Parathyroid adenoma (tissue), 2 donors: ENCODE results near the gene SLC24A4.

Experiments used
- H2AFZ ChIP-seq: fragments of 300-600 bp; sonication (generic); one replicate; pipeline ENCODE4 v1.7.0; 2017; ENCODE audit warnings: antibody characterized with exemption, mild to moderate bottlenecking
- H3K27ac ChIP-seq: fragments of 300-600 bp; sonication (generic); one replicate; pipeline ENCODE4 v1.7.0; 2017
- H3K27me3 ChIP-seq: fragments of 300-600 bp; sonication (generic); one replicate; pipeline ENCODE4 v1.7.0; 2017; ENCODE audit warnings: low read length; ENCODE audit not compliant: control insufficient read depth, insufficient read depth
- H3K36me3 ChIP-seq: fragments of 300-600 bp; sonication (generic); one replicate; pipeline ENCODE4 v1.7.0; 2017; ENCODE audit warnings: low read length; ENCODE audit not compliant: control insufficient read depth, insufficient read depth
- H3K4me1 ChIP-seq: fragments of 300-600 bp; sonication (generic); one replicate; pipeline ENCODE4 v1.7.0; 2017; ENCODE audit warnings: control low read depth
- H3K4me2 ChIP-seq: fragments of 300-600 bp; sonication (generic); one replicate; pipeline ENCODE4 v1.7.0; 2017; ENCODE audit warnings: low read length
- H3K4me3 ChIP-seq: fragments of 300-600 bp; sonication (generic); one replicate; pipeline ENCODE4 v1.7.0; 2017; ENCODE audit warnings: low read depth, low read length
- H3K79me2 ChIP-seq: fragments of 300-600 bp; sonication (generic); one replicate; pipeline ENCODE4 v1.7.0; 2017; ENCODE audit warnings: control low read depth
- H3K9ac ChIP-seq: fragments of 300-600 bp; sonication (generic); one replicate; pipeline ENCODE4 v1.7.0; 2017; ENCODE audit warnings: mild to moderate bottlenecking
- H3K9me3 ChIP-seq: fragments of 300-600 bp; sonication (generic); one replicate; pipeline ENCODE4 v1.7.0; 2017; ENCODE audit warnings: low read length; ENCODE audit not compliant: control insufficient read depth
- CTCF ChIP-seq: fragments of 300-600 bp; sonication (generic); IDR thresholded peaks from one replicate; pipeline ENCODE4 v1.7.0; 2017; ENCODE audit warnings: antibody characterized with exemption, mild to moderate bottlenecking
- donor health status: primary hyperparathyroidism.

The SLC24A4 gene

DNA sequence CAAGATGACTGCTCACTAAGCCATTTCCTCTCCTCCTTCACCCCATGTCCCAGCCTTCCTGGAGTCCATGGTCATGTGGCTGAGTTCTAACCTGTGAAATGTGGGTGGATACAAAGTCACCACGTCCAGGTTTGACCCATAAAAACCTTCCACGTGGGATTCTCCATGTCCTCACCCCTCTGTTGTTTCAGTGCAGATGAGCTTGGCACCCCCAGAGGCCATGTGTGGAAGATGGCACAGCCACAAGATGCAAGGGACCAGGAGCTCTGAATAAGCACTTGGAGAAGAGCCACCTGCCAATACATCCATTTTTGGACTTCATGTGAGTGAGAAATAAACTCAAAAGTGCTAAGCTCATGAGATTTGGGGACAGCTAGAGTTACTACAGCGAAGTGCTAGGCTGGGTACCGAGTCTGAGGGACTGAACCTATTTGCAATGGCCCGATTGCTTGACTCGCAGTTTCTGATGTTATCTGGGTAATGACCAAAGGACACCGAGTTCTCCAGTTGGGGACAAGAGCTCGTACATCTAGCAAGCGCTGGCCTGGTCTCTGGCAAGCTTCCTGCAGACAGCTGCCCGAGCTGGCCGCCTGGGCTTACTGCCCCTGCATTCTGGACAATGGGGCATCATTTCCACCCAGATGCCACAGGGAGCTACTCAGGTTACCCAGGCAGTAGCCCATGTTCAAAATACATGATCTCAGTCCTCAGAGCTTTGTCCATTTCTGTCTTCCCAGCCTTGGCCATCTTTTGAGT is 7.7 kb upstream of the SLC24A4 start:
- Histone ChIP-seq H3K79me2 (no peaks in the 10 kb centered on the region), H3K27me3 (no peaks in the 10 kb centered on the region), H3K9me3 (no peaks in the 10 kb centered on the region), H3K9ac (no peak overlapping the region), H3K4me2 (no peak overlapping the region), H3K4me3 (no peak overlapping the region), H3K27ac (no peak overlapping the region), H2AFZ (no peak overlapping the region), H3K4me1 (no peaks in the 10 kb centered on the region), H3K36me3 (no peaks in the 10 kb centered on the region)
- TF ChIP-seq CTCF: no peak

GRCh38 chr14:92316176-92316575 is 6.8 kb upstream of the SLC24A4 start:
- no peak overlapping the region for H3K27ac ChIP-seq
- no peaks in the 10 kb centered on the region for H3K27me3 ChIP-seq
- H3K9ac ChIP-seq: no peak overlapping the region
- H3K9me3 ChIP-seq: no peaks in the 10 kb centered on the region
- H3K4me3 ChIP-seq: no peak overlapping the region
- no peak overlapping the region for H2AFZ ChIP-seq
- H3K36me3 ChIP-seq: no peaks in the 10 kb centered on the region
- H3K79me2 ChIP-seq: no peaks in the 10 kb centered on the region
- H3K4me2 ChIP-seq: no peak overlapping the region
- no peak for TF ChIP-seq CTCF
- H3K4me1 ChIP-seq: no peaks in the 10 kb centered on the region

DNA sequence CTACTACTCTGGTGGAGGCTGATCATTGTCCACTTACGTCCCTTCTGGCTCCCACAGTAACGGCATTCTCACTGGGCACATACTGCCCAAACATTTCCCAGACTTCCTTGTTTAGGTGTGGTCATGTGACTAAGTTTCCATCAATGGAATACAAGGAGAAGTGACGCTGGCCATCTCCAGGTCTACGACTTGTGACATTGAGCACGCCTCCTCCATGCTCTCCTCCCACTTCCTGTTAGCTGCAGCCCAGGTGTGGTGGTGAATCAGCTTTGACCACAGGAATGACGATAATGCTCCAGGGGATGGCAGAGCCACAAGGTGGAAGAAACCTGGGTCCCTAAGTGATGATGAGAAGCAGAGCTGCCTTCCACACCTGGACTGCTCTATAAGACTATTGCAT is 6.0 kb upstream of the SLC24A4 start:
- Histone ChIP-seq H3K4me2 (no peak overlapping the region), H3K9me3 (no peaks in the 10 kb centered on the region), H3K4me1 (no peaks in the 10 kb centered on the region), H2AFZ (no peak overlapping the region), H3K79me2 (no peaks in the 10 kb centered on the region), H3K27me3 (no peaks in the 10 kb centered on the region), H3K36me3 (no peaks in the 10 kb centered on the region), H3K4me3 (no peak overlapping the region), H3K9ac (no peak overlapping the region), H3K27ac (no peak overlapping the region)
- TF ChIP-seq CTCF: no peak

DNA sequence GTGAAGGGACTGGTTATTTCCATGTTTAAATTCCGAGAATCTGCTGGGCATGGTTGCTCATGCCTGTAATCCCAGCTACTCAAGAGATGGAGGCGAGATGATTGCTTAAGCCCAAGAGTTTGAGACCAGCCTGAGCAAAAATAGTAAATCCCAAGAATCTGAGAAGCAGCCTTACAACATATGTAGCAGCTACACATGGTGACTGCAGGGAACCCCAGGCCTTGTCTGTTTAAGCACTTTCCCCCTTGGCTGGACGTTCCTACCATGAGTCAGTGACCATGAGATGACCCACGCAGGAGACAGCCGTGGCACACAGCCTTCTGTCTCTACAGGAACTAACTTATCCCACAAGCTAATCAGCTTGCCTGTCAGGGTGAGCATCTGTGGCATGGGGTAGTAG is 5.5 kb upstream of the SLC24A4 start:
- no peaks in the 10 kb centered on the region for H3K27me3 ChIP-seq
- H3K9ac ChIP-seq: no peak overlapping the region
- no peak overlapping the region for H3K27ac ChIP-seq
- H3K36me3 ChIP-seq: no peaks in the 10 kb centered on the region
- H3K4me3 ChIP-seq: no peak overlapping the region
- H2AFZ ChIP-seq: no peak overlapping the region
- H3K4me2 ChIP-seq: no peak overlapping the region
- H3K79me2 ChIP-seq: no peaks in the 10 kb centered on the region
- H3K9me3 ChIP-seq: no peaks in the 10 kb centered on the region
- TF ChIP-seq CTCF: no peak
- H3K4me1 ChIP-seq: no peaks in the 10 kb centered on the region

- TF ChIP-seq CTCF: no peak
- Histone ChIP-seq H3K27me3 (no peaks in the 10 kb centered on the region), H3K9ac (no peak overlapping the region), H3K4me3 (no peak overlapping the region), H3K4me1 (no peaks in the 10 kb centered on the region), H3K9me3 (no peaks in the 10 kb centered on the region), H2AFZ (no peak overlapping the region), H3K36me3 (no peaks in the 10 kb centered on the region), H3K27ac (no peak overlapping the region), H3K4me2 (no peak overlapping the region), H3K79me2 (no peaks in the 10 kb centered on the region)
Measured at GRCh38 chr14:92321701-92322100, 1.3 kb upstream of the SLC24A4 start.
